Activated CD8-positive, alpha-beta memory T cell treated with anti-CD3 and anti-CD28 coated beads, Interleukin-2, amount 50 U/mL, for 1 hour (primary cell): ENCODE results near the gene C1orf174.
A peak's percentile ranks its signal among the peaks of the same experiment; 100 is the strongest.

ENCODE experiments used
- DNase-seq: peaks from one replicate; pipeline ENCODE4 v3.0.0-alpha.2; 2020; ENCODE audit errors: extremely low read depth

C1orf174 gene

GRCh38 chr1:3909615-3910014 lies 9.5 kb upstream of the C1orf174 start:
- no peak for DNase-seq

DNA sequence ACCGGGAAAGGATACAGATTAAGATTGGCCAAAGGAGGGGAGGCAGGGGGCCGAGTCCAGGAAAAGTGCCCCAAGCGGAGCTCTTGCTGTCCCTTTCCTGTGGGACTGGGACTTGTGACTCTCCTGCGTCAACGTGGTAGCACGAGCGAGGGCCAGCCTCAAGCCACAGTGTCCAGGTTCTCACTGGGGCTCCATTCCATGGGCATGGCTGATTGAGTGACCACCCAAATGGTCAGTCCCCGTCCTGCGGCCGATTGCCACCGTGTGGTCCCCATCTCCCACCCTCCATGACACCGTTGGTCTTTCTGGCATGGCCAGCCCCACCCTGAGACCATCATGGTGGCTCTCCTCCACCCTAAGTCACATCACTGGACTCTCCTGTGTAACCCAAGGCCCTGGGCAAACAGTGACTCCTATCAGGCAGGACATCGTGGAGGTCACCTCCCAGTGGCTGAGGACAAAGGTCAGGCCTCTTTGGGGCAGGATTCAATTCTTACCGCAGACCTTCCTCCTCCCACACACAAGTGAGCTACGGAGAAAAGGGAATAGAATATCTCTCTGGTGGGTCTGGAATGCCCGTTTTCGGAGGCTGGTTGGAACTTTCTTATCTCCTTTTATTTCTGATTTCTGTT lies 8.9 kb upstream of the C1orf174 start:
- no peak for DNase-seq

GRCh38 chr1:3907621-3908165 lies 7.6 kb upstream of the C1orf174 start:
- DNase-seq: no peak

GRCh38 chr1:3907031-3907534 lies 7.0 kb upstream of the C1orf174 start:
- DNase-seq: no peak

GRCh38 chr1:3906672-3907020 lies 6.6 kb upstream of the C1orf174 start:
- no peak for DNase-seq

- no peak for DNase-seq
These were observed 6.0 kb upstream of the C1orf174 start for GRCh38 chr1:3905953-3906671.

- DNase-seq: no peak
These were observed 5.3 kb upstream of the C1orf174 start for GRCh38 chr1:3905266-3905952.

DNA sequence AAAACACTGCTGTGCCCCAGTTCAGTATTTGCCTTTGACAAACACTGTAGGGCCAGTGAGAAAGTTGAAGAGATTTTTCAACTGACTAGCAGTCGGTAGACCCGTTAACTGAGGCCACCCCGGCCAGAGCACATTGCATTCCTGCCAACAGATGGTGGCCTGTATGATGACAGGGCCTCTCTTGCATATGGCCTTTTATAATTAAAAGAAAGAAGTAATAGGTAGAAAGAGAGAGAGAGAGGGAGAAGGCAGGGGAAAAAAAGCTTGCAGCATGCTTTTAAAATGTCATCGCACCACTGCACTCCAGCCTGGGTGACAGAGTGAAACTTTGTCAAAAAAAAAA lies 4.7 kb upstream of the C1orf174 start:
- DNase-seq: no peak

DNA sequence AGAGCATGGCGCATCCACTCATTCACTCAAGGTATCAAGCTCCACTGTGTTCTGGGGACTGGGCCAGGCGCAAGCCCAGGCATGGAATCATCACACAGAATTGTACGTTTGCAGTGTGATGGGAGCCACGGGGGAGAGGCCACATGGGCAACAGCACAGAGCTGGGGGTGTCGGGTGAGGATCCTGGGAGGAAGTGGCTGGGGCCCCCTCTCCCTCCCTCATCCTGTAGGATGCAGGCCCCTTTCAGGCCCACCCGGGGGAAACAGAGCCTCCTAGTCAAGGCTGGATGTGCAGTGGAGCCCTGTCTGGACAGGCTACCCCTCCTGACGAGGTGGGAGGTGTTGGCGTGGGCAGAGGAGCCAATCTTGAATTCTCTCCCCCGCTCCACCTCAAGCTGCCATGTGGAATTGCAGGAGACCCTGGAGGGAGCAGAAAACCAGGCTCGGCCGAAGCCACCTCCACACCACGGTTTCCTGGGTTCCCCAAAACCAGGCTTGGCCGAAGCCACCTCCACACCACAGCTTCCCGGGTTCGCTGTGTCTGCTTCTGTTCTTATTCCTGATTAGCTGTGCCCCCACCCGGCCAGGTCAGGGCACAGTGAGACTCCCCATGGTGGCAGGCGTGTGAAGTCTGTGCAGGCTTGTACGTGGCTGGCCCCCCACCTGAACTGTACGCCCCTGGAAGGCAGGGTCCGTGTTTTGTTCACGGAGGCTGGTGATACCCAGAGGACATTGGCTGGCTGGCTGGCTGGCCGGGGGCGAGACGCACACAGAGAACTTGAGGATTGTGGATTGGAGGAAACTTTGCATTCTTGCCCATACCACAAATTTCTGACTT lies 4.2 kb upstream of the C1orf174 start:
- no peak for DNase-seq

- no peak for DNase-seq
These were observed 3.3 kb upstream of the C1orf174 start for GRCh38 chr1:3903141-3904005.

DNA sequence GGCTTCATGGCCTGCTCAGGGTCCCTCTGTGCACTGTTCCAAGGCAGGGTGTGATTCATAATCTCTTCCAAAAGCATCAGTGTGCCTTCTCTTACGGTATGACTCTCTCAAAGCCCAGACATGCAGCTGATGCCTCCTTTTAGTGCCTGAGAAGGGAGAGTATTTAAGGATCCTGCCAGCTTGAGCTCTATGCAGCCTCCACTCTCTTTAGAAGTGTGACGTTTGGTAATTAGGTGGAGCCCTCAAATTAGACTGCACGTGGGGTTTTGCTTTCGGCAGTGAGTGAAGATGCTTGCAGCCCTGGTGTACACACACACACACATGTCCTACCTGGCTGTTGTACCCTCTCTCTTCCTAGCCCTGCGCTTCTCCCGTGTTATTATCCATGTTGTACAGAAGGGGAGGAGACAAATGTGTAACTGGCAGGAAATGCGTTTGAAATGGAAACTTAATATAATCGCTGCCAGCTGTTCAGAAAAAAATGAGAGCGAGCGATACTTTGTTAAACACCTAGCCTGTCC lies 2.6 kb upstream of the C1orf174 start:
- peak; percentile 18 for DNase-seq

DNA sequence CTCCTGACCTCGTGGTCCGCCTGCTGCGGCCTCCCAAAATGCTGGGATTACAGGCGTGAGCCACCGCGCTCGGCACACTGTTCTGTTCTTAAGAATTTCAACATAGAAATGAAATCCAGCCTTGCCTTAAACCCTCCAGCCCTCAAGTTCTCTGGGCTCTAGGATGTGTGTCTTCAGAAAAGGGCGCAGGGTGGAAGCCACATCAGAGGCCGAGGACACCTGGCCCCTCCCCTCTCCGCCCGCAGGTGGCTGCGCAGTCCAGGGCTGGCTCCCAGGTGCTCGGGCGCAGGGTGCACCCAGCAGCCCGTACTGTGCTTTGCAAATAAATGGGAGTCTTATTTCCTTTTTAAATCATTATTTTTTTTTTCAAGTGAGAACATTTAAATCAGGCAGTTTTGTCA lies 2.0 kb upstream of the C1orf174 start:
- DNase-seq: no peak

DNA sequence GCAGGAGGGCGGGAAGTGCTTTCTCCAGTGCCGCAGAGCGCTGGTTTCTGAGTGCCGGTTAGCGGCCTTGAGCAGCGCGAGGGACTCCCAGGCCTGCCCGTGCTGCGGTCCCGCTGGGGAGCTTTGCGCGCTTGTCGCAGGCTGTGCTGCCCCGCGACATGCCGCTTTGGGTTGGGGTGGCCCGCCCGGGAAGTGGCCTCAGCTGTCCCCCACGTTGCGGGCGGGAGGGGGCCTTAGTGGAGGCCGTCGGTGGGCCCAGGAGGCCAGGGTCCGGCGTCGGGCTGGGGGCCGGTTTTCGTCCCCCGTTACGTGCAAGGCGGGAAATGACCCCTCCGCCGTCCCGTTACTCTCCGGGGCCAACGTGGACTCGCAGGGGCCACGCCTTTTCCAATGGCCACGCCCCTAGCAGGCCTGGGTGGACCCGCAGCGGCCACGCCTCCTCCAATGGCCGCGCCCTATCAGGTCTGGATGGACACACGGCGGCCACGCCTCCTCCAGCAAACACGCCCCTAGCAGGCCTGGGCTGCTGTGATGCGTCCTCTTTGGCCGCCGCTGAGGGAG lies 977 bp upstream of the C1orf174 start:
- DNase-seq: peak; percentile 21

- no peak for DNase-seq
These were observed 320 bp downstream of the C1orf174 start for GRCh38 chr1:3899754-3900149.

DNA sequence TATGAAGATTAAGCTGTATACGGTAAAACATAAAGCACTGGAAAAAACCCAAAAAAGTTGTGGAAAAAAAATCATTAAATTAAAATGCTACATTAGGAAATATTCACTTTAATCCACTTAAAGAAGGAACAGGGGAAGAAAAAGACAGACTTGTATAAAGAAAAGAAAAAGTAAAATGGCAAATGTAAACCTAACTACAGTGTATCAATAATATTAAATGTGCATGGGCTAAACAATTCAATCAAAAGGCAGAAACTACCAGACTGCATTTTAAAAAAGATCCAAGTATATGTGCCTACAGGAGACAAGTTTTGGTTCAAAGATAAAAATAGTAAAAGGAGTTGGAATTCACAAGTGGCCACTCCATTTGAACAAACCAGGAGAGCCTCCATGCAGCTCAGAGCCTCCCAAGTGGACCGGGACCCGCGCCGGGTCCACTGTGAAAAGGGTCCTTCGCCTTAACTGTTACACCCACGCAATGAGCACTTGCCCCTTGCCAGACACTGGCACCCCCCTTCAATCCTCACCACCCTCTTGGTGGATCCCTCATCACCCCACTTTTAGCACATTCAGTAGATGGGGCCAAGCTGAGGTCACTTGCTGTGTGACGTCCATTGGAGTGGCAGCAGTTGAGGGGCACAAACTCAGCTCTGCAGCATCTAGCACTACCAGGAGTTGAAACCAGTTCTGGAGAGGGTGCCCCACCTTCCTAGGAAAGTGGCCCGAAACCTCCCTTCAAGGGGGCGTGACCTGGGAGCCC lies 898 bp downstream of the C1orf174 start:
- DNase-seq: no peak

DNA sequence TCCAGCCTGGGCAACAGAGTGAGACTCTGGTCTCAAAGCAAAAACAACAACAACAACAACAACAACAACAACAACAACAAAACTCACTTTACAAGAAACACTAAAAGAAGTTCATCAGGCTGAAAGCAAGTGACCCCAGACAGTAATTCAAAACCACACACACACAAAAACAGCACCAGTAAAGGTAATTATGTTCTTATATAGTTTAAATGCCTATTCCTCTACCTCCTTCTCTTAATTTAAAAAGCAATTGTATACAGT lies 1.7 kb downstream of the C1orf174 start:
- DNase-seq: no peak

GRCh38 chr1:3896396-3897000 lies 3.6 kb downstream of the C1orf174 start:
- DNase-seq: no peak

GRCh38 chr1:3895951-3896325 lies 4.1 kb downstream of the C1orf174 start:
- no peak for DNase-seq

DNA sequence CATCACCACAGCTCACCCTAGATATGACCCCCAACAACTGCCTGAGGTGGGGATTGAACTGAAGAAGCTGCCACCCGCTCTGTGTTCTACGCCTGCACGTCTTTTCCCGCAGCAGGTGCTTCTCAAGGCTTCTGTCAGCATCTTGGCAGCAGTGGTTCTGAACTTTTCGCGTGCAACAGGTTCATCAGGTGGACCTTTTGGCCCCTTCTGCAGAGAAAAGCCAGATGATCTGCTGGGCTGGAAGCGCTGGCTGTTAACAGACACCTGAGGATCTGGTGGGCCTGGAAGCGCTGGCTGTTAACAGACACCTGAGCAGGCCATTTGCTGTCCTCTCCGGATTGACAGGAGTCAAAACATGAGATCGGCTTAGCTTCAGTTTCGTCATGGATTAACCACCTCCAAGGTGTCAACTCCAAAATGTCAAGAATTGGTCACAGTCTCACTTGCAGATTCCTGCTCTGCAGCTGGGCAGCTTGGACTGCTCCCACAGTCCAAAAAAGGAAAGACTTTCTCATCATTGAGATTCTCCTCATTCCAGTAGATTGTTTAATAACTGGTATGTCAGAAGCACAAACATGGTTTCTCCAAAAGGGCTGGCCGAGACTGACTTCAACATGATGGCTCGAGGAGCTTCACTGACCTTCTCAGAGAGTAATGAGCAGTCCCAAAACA lies 4.7 kb downstream of the C1orf174 start:
- DNase-seq: no peak
